Superior temporal gyrus (tissue), 1 donor: ENCODE measurements around the gene PRDM11.
"Not testable (repeated sequence)": the region's sequence is repeated elsewhere in the genome, so short reads cannot be mapped to it uniquely, and the experiment has no call there.

Experiments used
- DNase-seq: peaks from one replicate; pipeline ENCODE4 v3.0.0-alpha.2; 2016; ENCODE audit errors: extremely low spot score

PRDM11 gene

DNA sequence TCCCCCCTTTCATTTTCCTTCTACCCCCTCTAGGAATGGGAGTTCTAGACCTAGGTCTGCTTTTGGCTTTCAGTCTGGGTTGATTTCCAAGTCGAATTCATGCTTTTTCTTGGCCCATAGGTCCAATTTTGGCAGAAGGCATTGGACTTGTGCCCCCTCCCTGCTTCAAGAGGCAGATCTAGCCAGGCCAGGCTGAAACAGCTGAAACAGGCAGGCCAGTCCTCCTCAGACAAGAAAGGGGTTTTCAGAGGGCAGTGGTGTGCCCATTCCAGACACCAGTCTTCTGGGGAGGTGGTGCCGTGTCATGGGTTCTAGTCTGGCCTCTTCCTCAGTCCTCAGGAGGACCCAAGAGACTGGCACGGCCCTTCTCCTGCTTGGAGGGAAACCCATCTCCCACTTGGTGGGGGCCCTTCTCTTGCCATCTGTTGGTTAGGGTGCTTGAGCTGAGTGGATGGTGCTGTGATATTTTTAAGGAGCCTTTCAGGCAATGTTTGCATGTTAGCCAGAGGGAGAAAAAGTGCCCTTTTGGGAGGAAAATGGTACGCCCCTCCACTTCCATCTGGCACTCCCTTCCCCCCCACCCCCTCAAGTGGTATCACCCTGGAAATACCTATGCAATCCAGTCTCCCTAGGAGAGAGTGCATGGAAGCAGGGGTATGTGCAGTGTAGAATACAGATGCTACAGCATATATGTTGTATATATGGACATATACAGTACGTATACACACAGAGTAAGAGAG, 86.1 kb downstream of the PRDM11 start:
- no peak for DNase-seq

DNA sequence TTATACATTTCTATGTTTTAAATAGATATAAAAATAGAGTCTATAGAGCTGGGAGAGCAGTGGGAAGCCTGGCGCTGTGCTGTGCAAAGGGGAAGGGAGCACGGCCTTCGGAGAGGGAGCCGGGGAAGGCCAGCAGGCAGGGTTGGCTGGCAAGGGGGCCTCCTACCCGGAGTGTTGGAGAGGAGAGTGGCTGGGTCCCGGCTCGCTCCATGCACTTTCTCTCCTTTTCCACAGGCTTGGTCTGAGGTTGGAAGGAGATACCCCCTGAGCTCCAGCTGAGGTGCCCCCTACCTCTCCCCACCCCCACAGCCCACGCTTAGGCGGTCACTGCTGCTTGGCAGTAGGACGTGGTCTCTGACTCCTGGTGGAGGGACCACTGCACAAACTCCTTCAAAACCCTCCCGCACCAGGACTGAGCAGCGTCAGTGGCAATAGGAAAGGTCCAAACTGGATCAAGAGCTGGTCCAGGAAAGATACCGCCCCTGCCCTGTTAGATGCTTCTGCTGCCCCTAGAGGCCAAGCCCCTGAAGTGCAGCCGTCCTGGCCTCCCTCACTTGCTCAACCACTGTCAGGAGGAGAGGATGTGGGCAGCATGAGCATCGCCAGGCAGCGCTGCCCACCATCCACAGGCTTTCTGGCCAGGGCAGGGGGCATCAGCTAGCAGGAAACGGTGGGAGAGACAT, 86.8 kb downstream of the PRDM11 start:
- peak; percentile 72 for DNase-seq

DNA sequence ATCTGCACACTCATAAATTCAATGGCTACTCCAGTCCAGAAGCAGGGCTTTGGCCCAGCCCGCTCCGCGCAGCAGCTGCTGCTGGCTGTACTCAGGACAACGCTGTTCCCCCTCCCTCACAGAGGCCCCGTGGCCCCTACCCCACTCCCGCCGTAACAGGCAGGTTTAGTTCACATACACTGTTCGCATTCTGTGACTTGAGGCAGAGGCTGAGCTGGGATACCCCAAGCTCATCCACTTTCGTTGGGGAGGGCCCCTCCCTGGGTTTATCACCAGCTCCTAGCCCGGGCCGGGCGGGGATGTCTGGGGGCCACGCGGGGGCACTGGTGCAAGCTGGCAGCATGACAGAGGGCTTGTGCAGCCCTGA, 87.3 kb downstream of the PRDM11 start:
- no peak for DNase-seq

DNA sequence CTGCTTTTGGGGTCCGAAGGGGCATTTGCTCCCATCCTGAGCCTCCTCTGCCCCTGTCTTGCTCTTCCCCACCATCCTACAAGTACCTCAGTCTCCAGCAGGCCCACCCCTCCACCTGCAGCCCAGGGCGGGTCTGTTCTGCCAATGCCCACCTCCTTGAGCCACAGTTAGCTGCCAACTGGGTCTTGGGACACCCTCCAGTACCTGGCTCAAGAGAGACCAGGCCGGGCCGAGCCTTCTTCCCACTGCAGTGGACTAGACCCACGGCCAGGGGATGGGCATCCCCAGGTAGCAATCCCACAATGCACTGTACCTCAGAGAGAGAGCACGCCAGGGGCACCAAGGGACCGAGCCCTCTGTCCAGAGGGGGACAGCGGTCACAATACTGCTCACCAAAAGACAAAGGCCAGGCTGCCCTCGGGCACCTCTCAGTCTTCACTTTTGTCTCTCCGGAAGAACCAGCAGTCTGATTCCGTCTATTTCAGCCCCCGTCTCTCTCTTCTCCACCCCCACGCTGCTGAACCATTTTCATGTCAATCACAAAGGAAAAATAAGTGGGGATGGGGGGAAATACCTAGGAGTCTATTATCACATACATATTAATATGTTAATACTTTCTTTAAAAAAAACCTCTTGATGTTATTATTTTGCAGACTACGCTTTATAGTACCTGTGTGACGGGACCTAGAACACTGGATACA, 88.0 kb downstream of the PRDM11 start:
- no peak for DNase-seq

DNA sequence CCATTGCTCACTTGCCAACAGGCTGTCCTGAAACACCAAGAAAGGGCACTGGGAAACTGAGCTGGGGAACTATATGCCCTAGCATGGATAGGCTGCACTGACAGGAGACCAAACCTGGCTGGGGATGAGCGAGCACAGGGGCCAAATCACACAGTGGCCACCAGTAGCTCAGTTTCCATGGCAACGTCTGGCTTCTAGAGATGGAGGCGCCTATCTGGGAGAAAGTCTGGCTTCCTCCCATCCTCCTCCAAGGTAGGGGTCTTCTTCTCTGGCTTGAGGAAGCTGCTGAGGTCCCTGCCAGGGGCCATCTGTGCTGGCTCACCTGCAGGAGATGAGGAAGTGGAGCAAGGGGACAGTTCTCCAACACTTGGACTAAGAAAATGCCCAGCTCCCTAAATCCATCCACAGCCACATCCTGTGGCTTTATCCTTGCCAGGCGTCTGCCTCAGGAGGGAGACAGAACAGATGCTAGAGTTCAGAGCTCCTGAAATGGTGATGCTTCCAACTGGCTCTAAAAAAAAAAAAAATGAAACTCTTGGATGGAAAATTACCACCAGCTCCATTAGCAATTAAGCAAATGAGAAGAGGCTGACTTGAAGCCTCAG, 91.4 kb downstream of the PRDM11 start:
- peak; percentile 46 for DNase-seq

DNA sequence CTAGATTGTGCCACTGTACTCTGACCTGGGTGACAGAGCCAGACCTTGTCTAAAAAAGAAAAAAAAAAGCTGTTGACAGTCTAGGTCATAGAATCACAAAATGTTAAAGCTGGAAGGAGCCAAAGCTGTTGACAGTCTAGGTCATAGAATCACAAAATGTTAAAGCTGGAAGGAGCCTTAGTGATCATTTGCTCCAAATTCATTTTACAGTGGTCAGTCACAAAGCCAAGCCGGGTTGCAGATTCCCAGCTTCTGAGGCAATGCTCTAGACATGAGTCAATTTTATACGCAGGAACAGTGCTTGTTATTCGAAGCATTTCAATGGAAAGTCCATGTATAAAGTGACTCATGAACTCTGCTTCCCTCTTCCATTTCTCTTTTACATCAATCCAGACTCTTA, 92.3 kb downstream of the PRDM11 start:
- DNase-seq: no peak

DNA sequence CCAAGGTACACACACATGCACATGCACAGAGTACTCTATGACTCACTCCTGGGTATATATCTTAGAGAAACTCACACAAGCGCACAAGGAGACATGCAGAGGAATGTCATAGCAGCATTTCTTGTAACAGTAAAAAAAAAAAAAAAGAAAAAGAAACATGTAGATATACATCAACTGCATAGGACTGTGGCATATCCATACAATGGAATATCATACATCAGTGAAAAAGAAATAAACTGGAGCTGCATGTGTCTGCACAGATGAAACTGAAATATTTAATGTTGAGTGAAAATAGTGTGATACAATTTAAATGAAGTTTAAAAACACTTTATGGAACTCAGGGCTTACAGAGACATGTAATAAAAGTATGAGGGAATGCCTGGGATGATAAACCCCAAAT, 93.3 kb downstream of the PRDM11 start:
- DNase-seq: no peak

DNA sequence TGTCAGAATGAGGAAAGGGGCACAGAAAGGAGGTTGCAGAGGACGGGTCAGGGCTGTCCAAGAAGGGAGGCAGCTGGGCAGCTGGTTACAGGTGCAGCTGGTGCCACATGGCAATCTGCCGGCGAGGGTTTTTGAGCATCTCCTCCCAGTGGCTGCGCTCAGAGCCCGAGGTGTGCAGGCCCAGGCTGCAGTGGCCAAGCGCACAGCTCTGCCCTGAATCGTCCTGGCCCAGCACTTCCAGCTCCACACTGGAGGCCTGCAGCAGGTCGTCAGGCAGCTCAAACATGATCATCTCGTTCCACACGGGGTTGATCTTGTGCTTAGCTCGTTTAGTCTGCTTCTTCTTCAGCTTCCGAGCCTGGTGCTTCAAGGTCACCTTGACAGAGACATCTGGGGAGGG, 97.5 kb downstream of the PRDM11 start:
- no peak for DNase-seq

DNA sequence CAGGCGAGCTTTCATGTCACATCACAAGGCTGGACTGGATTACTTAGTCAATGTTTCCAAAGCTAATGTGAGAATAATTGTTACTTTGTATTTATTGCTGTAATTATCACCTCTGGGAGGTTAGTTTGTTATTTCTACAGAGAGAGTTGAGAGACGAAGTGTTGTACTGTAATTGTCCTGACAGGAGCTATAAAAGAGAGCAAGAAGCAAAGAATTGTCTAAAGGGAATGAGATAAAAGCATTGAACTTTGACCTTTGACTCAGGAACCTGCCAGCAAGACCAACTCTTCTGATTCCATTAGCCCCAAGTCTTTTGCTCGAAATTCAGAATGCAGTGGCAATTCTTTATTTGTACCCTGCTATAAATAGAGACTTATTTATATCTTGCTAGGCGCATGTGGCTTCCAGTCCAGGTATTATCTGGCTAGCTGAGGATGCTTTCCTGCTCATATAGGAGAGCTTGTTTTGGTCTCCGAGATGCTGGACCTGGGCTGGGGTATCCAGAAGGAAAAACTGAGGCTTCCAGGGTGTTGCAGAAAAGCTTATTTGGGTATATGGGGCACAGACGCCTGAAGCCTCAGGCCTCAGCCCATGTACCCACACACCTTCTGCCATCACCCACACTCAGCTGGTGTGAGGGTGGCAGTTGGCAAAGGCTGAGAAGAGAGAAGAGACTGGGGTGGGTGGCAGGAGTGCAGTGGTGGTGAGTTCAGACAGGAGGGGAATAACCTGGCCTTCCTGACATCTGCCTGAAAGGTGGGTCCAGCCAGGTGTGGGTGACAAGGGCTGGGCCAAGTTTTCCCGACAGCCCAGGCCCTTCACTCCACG, 99.0 kb downstream of the PRDM11 start:
- DNase-seq: no peak

DNA sequence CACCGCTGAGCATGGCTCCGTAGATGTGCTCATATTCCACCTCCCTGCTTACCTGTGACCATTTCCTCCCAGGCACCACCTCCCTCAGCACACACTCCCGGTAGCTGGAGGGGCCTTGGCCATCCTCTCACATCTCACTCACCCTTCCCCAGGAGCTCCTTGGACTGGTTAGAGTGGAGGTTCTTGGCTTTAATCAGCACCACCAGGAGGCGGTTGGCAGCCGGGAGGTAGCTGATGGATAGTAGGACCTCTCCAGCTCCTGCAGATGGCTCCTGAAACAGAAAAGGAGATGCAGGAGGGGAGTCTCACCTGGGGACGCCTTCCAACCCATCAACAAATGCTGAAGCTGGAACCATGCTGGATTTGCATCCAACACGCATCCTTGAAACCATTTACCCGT, 99.8 kb downstream of the PRDM11 start:
- DNase-seq: no peak

DNA sequence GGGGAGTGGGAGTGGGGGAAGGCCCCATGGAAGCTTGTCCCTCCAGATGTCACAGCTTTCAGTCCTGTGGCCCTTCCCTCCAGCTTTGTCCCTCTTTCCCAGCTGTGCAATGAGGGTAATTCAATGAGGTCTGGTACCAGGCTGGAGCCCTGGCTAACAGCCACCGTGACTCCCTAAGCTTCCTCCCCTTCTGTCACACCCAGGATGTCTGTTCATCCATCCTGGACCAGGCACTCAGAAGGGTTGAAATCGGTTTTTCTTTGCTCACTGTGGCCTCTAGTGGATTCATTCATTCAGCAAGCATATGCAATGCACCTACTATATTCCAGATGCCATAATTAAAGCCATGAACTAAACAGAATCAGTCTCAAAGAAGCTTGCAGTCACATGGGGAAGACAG, 101.0 kb downstream of the PRDM11 start:
- no peak for DNase-seq

DNA sequence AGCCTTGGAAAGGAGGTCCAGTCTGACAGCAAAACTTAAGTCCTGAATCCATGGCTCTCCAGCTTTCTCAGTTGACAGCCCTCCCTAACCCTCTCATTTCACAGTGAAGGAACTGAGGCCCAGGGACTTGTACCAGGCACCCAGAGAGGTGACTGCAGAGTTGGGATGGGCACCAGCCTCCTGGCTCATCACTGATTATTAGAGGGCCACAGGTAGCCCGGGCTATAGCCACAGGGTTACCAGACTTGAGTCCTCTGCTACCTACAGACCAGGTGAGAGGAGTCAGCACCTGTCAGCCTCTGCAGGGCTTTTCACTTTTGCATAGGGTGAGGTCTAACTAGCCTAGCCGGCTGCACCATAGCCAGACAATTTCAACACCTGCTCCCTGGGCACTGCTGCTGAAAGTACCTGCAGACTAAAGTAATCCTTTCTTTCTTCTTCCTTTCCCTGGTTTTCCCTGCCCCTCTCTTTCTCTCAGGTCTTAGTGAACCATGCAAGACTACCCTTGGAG, 102.1 kb downstream of the PRDM11 start:
- DNase-seq: no peak

DNA sequence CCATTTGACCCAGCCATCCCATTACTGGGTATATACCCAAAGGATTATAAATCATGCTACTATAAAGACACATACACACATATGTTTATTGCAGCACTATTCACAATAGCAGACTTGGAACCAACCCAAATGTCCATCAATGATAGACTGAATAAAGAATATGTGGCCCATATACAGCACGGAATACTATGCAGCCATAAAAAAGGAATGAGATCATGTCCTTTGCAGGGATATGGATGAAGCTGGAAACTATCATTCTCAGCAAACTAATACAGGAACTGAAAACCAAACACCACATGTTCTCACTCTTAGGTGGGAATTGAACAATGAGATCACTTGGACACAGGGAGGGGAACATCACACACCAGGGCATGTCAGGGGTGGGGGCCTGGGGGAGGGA, 102.9 kb downstream of the PRDM11 start:
- not testable (repeated sequence) for DNase-seq

DNA sequence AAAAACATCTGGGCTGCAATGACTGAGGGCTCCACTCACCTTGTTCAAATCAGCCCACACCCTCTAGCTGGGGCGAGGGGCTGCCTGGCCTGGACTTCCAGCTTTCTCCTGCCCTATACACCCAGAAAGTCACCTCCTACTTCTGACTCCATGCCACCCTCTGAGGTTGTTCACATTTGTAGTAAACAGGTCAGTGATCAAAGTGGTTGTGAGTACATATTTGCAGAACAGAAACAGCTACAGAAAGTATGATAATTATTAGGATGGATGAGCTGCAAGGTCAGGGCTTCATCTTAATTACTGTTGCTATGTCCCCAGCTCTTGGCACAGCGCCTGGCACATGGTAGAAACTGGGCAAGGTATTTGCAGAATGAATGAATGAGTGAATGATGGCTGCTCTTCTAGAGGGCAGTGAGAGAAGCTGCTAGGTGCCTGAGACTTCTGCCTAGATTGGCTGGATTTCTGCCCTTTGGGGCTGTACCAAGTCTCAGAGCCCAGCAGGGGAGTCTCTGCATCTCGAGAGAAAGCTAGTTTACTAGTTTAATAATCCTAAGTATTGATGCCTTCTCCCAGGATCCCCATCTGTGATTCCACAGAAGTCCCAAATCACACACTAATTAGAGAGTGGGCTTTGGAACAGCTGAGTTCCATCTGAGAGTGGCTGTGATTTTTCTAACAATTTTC, 103.7 kb downstream of the PRDM11 start:
- no peak for DNase-seq

DNA sequence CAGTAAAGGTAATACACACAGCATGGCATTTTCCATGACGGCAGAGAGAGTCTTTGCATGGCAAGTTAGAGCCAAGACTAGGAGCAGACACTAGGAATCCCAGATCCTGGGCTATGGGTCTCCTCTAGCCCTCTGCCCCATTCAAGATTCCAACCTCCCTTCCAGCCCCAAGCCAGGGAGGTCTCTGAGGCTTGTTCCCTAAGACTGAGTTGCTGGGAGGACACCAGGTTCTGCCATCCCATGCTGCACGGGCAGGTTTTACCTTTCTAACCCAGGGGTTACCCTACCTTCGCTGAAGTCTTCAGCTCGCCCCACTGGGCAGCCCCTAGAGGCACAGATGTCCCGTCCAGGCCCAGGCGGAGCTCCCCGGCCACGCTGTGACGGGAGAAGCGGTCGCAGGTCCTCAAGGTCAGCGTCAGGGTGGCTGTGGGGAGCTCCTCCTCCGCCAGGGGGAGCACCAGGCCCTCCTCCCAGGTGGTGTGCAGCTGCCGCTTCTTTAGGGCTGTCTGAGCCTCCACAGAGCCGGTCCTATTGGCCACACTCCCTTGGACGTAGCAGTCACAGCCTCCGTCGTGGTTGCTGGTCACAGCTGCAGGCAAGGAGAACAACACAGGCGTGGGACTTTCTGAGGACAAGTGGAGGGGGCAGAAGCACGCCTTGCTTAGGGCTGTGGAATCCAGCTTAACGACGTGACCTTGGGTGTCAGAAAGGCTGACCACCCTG, 105.9 kb downstream of the PRDM11 start:
- no peak for DNase-seq

DNA sequence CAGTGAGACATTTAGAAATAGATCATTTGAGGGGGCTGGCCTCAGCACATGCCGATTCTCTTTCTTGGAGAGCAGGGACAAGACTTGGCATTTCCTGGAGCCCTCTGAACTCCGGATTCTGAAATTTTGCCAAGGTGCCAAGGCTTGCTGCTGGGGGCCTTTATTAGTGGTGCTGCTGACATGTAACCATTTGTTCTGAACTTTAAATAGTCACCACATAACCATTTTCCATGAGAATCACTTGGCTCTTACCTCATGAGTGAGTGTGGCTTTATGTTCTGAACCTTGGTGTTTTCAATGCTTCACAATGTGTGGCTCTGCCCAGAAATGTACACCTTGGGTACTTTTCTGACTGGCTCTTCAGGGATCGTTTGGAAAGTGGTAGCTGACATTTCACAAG, 106.4 kb downstream of the PRDM11 start:
- no peak for DNase-seq

DNA sequence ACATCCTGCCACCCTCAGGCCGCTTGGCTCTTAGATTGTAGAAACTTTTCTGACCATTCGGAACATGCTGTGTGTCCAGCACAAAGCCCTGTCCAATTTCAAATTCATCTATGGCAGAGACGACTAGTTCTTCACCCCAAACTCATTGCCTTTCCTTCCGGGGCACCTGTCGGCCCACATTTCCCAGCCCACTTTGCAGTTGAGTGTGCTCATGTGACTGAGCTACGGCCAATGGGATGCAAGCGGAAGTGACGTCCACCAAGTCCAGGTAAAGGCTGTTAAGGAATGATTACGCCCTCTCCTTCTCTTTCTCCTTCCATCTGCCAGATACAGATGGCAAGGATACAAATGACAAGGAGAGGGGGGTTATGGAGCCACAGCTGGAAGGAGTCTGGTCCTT, 107.2 kb downstream of the PRDM11 start:
- DNase-seq: no peak

DNA sequence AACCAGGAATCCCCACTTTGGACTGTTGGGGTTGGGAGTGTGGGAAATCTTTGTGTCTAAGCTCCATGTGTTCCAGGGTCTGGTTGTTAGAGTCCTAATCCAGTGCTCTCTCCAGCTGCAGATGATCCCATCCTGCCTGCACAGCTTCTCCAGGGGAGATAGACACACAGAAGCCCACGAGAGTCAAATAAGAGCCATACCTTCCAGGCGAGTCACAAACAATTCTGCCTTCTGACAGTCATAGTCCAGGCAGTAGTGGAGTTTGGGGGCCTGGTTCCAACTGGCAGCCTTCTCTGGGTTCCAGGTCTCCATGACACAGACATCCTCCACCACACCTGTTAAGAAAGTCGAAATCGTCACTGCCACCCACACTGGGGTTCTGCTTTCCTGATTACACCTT, 107.6 kb downstream of the PRDM11 start:
- no peak for DNase-seq

DNA sequence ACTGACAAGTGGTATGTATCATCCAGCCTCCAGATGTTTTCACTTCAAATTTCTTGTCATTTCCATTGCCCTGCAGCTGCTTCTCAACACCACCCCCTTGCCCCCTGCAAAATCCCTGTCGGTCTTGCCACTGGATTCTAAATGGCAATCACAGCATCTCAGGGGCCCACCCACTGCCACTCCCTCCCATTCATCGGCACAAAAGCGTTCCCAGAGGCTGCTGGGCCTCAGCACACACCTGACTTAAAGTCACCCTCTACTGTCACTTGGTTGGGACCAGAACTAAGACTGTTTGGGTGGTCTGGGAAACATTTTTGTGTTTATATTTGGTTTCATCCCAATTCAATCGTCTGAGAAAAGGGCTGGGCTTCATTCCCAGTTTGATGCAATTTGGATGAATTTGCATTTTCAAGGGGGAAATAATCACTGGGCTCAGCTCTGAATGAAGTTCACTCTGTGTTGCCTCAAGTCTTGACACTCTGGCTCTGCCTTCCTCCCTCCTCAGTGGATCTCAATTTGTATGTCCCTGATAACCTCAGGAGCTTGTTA, 112.6 kb downstream of the PRDM11 start:
- no peak for DNase-seq

DNA sequence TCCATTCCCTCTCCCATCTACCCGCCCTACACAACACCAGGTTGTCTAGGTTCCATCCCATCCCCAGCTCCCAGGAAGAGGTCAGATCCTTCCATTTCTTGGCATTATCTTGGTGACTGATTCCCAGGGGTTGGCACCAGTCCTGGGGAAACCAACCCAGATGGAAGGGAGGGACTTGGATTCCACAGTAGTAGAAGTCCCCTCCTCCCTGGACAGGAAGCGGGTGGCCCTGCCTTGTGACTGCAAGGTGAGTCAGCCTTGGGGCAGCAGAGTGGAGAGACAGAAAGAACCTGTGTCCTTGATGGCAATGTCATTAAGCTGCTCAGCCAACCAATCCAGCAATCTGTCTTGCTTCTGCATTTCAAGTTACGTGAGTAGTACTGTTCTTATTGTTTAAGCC, 113.2 kb downstream of the PRDM11 start:
- DNase-seq: no peak
